Measurements from ENCODE around the gene ST6GALNAC4. TPM values are rescaled to one million over a fixed set of nuclear protein-coding genes. Genes with fewer than 3 reads are reported as not detected.

The ST6GALNAC4 gene
- total RNA-seq, 4 donors from 2014 or later = 20.3 to 44.8 (median 35.9) TPM

GRCh38 chr9:127919253-127919815, 2.5 kb upstream of the ST6GALNAC4 start:
- intact Hi-C loops (cut with DNase I) = no loop called here
- 13% methylated on average over 8 of the region's 8 CpGs for WGBS
- DNase-seq (ENCODE audit: extremely low spot score) = peak; percentile 97
- peaks cover 0 to 7% (median 2%) of the 10 kb centered on the region in 4 donors for H3K36me3 ChIP-seq
- peaks cover 0 to 16% (median 0%) of the 10 kb centered on the region in 4 donors for H3K27me3 ChIP-seq
- no peaks in the 10 kb centered on the region for H3K9me3 ChIP-seq
- H3K27ac ChIP-seq (replicated peaks in 1 of 4) = peak overlapping the region; percentile 69 to 86 (median 78)
- peaks cover 56 to 72% (median 66%) of the 10 kb centered on the region in 4 donors for H3K4me1 ChIP-seq
- no peak for TF ChIP-seq CTCF (IDR thresholded peaks at IDR 0.05)
- peak; percentile 81 to 90 for TF ChIP-seq POLR2AphosphoS5 (IDR thresholded peaks at IDR 0.05)
- H3K4me3 ChIP-seq = no peak overlapping the region

GRCh38 chr9:127918183-127919107, 1.6 kb upstream of the ST6GALNAC4 start:
- Histone ChIP-seq H3K27me3 (peaks cover 0 to 7% (median 0%) of the 10 kb centered on the region in 4 donors), H3K4me3 (no peak overlapping the region), H3K9me3 (no peaks in the 10 kb centered on the region), H3K27ac (replicated peaks in 1 of 4) (peak overlapping the region; percentile 69 to 86 (median 78)), H3K36me3 (peaks cover 0 to 12% (median 8%) of the 10 kb centered on the region in 4 donors), H3K4me1 (peaks cover 56 to 72% (median 66%) of the 10 kb centered on the region in 4 donors)
- TF ChIP-seq POLR2AphosphoS5 (IDR thresholded peaks at IDR 0.05) (peak in 1 of 2 donors; percentile 28), CTCF (IDR thresholded peaks at IDR 0.05) (no peak), EP300 (IDR thresholded peaks at IDR 0.05) (no peak), POLR2A (IDR thresholded peaks at IDR 0.05; ENCODE audit: low read depth) (no peak)
- WGBS = 85% methylated on average over 8 of the region's 8 CpGs
- intact Hi-C loops (cut with DNase I) = no loop called here
- DNase-seq (ENCODE audit: extremely low spot score) = no peak

GRCh38 chr9:127917603-127918002, 762 bp upstream of the ST6GALNAC4 start:
- Histone ChIP-seq H3K36me3 (peaks cover under 1 to 20% (median 16%) of the 10 kb centered on the region in 4 donors), H3K9me3 (no peaks in the 10 kb centered on the region), H3K4me3 (peak overlapping the region in 3 of 4 donors; percentile 67 to 74 (median 72)), H3K27me3 (peaks cover 0 to 5% (median 0%) of the 10 kb centered on the region in 4 donors), H3K27ac (replicated peaks in 1 of 4) (peak overlapping the region; percentile 69 to 86 (median 78)), H3K4me1 (peaks cover 56 to 72% (median 66%) of the 10 kb centered on the region in 4 donors)
- 60% methylated on average over 6 of the region's 6 CpGs for WGBS
- no peak for DNase-seq (ENCODE audit: extremely low spot score)
- intact Hi-C loops (cut with DNase I) = no loop called here
- no peak for TF ChIP-seq POLR2A (IDR thresholded peaks at IDR 0.05; ENCODE audit: low read depth)
- TF ChIP-seq POLR2AphosphoS5 (IDR thresholded peaks at IDR 0.05) = no peak
- TF ChIP-seq CTCF (IDR thresholded peaks at IDR 0.05) = no peak
- no peak for TF ChIP-seq EP300 (IDR thresholded peaks at IDR 0.05)

GRCh38 chr9:127915801-127916719, 781 bp downstream of the ST6GALNAC4 start:
- Histone ChIP-seq H3K27me3 (no peaks in the 10 kb centered on the region), H3K9me3 (no peaks in the 10 kb centered on the region), H3K4me3 (peak overlapping the region; percentile 67 to 89 (median 73)), H3K27ac (replicated peaks in 1 of 4) (peak overlapping the region; percentile 69 to 86 (median 78)), H3K36me3 (peaks cover 8 to 35% (median 32%) of the 10 kb centered on the region in 4 donors), H3K4me1 (peaks cover 46 to 65% (median 55%) of the 10 kb centered on the region in 4 donors)
- WGBS = 22% methylated on average over 18 of the region's 27 CpGs
- no peak for TF ChIP-seq POLR2AphosphoS5 (IDR thresholded peaks at IDR 0.05)
- TF ChIP-seq POLR2A (IDR thresholded peaks at IDR 0.05; ENCODE audit: low read depth) = no peak
- peak; percentile 5 for TF ChIP-seq EP300 (IDR thresholded peaks at IDR 0.05)
- TF ChIP-seq CTCF (IDR thresholded peaks at IDR 0.05) = no peak
- no peak for DNase-seq (ENCODE audit: extremely low spot score)
- intact Hi-C loops (cut with DNase I) = no loop called here

Data from esophagus muscularis mucosa (tissue), 4 donors.